Measurements from ENCODE around the gene SDC1.

The SDC1 gene

GRCh38 chr2:20229322-20230113, 4.6 kb upstream of the SDC1 start:
- FAIRE-seq (no peak), DNase-seq (ENCODE audit: insufficient read length, low spot score) (no peak)

DNA sequence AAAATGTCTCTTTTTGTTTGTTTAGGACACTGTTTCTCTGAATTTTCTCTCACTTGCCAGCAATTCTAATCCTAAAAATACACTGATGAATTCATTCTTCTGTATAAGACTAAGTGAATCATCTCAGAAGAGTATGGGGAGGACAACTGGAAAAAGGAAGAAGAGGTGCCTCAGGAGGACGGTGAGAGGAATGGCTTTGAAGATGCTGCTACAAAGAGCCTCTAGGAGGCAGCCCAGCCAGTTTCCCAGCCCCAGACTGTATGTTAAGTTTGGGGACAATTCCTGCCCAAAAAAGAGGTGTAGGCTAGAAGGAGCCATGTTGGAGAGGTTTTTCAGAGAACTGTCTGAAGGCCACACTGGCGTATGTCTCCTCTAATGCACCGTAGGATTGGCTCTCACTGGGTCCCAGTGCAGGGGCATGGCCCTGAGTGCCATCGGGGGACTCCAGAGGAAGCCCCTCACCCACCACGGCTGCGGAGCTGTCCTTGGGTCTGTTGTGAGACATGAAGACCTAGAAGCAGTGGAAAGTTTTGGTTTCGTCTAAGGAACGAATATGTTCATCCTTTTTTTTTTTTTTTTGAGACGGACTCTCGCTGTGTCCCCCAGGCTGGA, 3.1 kb upstream of the SDC1 start:
- DNase-seq (ENCODE audit: insufficient read length, low spot score): no peak
- FAIRE-seq: no peak

DNA sequence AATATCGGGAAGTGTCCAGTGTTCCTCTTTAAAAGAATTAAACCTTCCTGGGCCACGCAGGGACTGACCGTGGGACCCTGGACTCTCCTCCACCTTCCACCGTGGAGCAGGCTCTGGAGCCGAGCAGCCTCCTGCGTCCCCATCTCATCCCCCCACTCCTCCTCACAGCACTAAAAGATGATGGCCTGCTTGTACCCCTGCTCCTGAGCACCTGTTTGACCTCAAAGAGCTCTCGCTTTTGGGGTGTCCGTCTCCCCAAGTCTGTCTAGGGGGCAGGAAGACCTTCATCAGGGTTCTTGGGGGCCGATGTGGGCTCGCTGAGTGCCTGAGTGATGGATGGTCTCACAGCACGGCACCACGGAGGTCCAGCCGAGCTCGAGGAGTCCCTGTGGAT, 1.2 kb upstream of the SDC1 start:
- no peak for DNase-seq (ENCODE audit: insufficient read length, low spot score)
- no peak for FAIRE-seq

DNA sequence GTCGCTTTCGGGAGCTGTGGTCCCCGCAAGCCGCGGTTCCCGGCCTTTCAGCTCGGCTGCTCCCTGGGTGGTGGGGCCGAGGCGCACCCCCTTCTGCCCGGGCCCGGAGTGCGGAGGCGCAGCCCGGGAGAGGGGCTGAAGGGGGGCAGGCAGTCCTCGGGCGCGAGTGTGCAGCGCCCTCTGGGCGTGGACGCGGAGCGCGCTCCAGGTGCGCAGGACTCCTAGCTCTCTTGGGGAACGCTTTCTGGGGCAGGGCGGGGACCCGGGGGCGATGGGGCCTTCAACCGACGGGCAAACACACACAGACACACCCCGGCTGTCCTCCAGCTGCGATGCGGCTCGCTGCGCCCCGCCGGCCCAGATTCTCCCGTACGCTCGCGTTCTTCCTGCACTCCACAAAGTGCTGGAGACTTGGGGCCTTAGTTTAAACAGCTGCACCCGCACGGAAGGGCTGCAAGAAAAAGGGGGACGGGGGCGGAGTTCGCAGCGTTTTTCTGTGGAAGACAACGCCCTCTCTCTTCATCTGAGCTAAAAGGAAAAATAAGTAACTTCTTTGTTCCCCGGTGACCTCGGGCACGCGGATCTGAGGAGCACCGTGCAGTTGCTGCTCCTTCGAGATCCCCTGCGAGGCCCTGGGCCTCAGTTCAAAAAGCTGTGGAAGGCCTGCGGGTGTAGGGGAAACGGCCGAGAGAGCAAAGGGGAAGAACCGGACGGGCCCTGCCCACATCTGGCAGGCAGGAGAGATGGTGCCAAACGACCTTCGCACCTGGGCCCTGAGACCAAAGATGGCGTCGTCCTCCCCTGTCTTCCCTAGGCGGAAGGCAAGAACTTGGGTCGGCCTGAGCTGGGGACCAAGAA, 593 bp upstream of the SDC1 start:
- DNase-seq (ENCODE audit: insufficient read length, low spot score): peak; percentile 85

DNA sequence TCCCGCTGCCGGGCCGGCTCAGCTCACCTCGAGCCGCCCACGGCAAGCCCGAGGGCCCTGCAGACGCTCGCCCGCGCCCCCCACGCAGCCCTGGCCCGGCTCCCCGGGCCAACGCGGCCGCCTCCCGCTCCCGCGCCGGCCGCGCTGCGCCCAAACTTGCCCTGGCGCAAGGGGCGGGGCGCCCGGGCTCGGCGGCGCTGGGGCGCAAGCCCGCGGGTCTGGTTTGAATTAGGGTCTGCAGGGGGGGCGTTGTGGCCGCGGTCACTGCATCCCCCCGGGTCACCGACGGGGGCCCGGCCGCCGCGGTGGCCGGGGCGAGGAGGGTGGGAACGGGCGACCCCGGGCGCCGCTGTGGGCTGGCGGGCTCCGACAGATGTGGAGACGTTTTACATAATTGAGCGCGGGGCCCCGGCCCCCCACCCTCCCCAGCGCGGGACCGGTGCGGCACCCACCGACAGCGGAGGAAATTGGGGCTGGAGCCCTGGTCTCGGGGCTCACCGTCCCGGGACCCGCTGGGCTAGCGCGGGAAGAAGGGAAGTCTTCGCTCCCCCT, 690 bp downstream of the SDC1 start:
- DNase-seq (ENCODE audit: insufficient read length, low spot score) (no peak), FAIRE-seq (no peak)

More for the DNA sequence above, 593 bp upstream of the SDC1 start:
- peak; percentile 90 for FAIRE-seq

DNA sequence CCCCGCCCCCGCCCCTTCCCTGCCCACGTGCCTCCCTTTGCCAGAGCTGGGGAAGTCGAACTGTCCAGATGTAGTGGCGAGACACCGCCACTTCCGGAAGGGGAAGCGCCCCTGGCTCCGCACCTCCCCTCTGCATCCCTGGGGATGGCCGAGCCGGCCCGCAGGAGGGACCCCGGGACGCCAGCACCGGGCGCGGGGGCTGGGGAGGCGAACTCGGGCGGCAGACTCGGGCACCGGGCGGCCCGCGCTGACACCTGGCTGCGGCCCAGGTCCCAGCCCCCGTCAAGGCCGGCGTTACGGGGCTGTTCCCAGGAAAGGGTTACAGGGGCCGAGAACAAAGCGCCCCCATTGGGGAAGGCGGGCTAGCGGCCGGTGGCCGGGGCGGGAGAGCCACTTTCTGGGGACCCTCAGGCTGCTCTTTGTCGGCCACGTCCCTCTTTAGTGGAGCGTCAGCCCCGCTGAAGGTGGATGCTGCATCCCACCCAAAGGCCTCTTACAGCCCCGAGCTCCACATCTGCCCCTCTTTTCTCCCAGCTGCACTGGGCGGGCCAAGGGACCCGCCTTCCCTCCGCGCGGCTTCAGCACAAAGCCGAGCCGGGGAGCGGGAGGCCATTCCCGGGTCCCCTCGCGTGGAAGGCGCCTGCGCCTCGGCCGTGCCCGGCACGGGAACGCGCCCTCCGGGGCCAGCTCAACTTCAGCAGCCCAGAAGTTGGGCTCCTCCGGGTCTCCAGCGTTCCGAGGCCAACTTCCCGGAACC, 1.3 kb downstream of the SDC1 start:
- FAIRE-seq: peak; percentile 57
- DNase-seq (ENCODE audit: insufficient read length, low spot score): peak; percentile 80

GRCh38 chr2:20222769-20223406, 2.0 kb downstream of the SDC1 start:
- DNase-seq (ENCODE audit: insufficient read length, low spot score): no peak
- FAIRE-seq: no peak

- FAIRE-seq: no peak
Observed at GRCh38 chr2:20222014-20222768, 2.7 kb downstream of the SDC1 start.

GRCh38 chr2:20221555-20221973, 3.4 kb downstream of the SDC1 start:
- FAIRE-seq: no peak

More at GRCh38 chr2:20222014-20222768, 2.7 kb downstream of the SDC1 start:
- no peak for DNase-seq (ENCODE audit: insufficient read length, low spot score)

GRCh38 chr2:20220806-20221554, 4.0 kb downstream of the SDC1 start:
- FAIRE-seq: no peak
- no peak for DNase-seq (ENCODE audit: insufficient read length, low spot score)

More at GRCh38 chr2:20221555-20221973, 3.4 kb downstream of the SDC1 start:
- no peak for DNase-seq (ENCODE audit: insufficient read length, low spot score)

- FAIRE-seq (no peak), DNase-seq (ENCODE audit: insufficient read length, low spot score) (no peak)
Observed at GRCh38 chr2:20219763-20220380, 5.1 kb downstream of the SDC1 start.

- FAIRE-seq (peak; percentile 88), DNase-seq (ENCODE audit: insufficient read length, low spot score) (no peak)
Observed at GRCh38 chr2:20218331-20219320, 6.3 kb downstream of the SDC1 start.

- no peak for FAIRE-seq
Observed at GRCh38 chr2:20217041-20217970, 7.6 kb downstream of the SDC1 start.

DNA sequence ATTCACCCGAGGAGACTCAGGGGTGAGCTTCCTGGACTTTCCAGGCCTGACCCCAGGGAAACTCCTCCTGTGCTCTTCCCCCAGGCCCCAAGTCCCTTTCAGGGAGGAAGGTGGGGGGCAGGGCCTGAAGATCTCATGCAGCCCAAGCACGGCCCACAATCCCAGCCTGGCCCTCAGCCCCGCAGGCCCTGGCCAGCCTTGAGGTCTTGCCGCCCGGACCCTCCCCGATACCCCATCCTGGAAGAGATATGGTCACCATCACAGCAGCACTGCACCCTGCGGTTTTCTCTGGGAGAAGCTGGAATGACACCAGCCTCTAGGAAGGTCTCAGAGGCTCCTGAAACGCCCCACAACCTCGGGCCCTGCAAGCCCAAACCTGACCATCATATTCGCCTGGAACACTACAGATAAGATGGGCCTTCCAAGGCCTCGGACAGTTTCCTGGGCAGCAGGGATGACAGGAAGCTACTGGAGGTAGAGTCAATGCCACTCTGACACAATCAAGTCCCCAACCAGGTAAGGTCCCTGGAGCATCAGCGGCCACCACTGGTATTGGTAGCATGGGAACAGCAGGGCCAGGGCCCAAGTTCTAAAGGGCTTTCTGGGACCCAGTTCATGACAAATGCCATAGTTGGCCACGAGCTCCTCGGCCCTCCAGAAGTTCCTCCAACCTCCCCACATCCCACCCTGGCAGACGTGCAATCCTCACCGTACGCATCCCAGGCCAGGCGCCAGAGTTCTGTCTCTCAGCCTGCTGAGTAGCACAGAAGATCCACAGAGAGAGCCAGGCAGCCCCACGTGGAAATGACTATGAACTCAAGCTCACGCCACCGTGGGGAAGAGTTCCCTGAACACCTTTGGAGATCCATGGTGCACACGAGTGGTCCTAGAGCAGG, 8.6 kb downstream of the SDC1 start:
- FAIRE-seq (no peak), DNase-seq (ENCODE audit: insufficient read length, low spot score) (no peak)

More at GRCh38 chr2:20217041-20217970, 7.6 kb downstream of the SDC1 start:
- no peak for DNase-seq (ENCODE audit: insufficient read length, low spot score)
